H1 (cell line): Measurements from ENCODE around the gene BCAS2. TPM values are rescaled to one million over a fixed set of nuclear protein-coding genes. Genes with fewer than 3 reads are reported as not detected.

Source experiments
- CTCF ChIA-PET: fragments of 300-600 bp; sonication (Branson Sonifier 250); formaldehyde crosslinking; loops from one replicate; lab custom pipeline; 2021; ENCODE audit not compliant: partially characterized antibody; lab: Charles Lee
- POLR2A ChIA-PET: fragments of 300-600 bp; sonication (Branson Sonifier 250); formaldehyde crosslinking; loops from one replicate; lab custom pipeline; 2021; ENCODE audit warnings: inconsistent platforms; ENCODE audit not compliant: partially characterized antibody; lab: Charles Lee
- DNase-seq, 2 experiments: peaks; one replicate each; pipeline versions ENCODE4 v3.0.0 to v3.0.0-alpha.2; 2010 to 2022; ENCODE audit warnings: low spot score in 2 of 2, low read depth in 1 of 2, mixed read lengths in 1 of 2
- FAIRE-seq: peaks from 2 replicates; lab custom pipeline; 2011; peaks lifted over from hg19 to GRCh38; lab: Jason Lieb, UNC
- H2AFZ ChIP-seq: 2 replicates; pipeline ENCODE4 v1.8.1; 2012; ENCODE audit warnings: low read length, inconsistent platforms
- H2AK5ac ChIP-seq: 2 replicates; pipeline ENCODE4 v1.6.1; 2013; ENCODE audit warnings: low read depth, low read length
- H2BK120ac ChIP-seq: replicated peaks from 2 replicates; pipeline ENCODE3; 2013; ENCODE audit warnings: low read depth, low read length, inconsistent platforms
- H2BK12ac ChIP-seq: 2 replicates; pipeline ENCODE4 v1.6.1; 2013; ENCODE audit warnings: low read depth, low read length
- H2BK15ac ChIP-seq: 2 replicates; pipeline ENCODE4 v1.6.1; 2013; ENCODE audit warnings: low read length
- H2BK20ac ChIP-seq: 2 replicates; pipeline ENCODE4 v1.6.1; 2013; ENCODE audit warnings: low read length
- H2BK5ac ChIP-seq: 2 replicates; pipeline ENCODE4 v1.6.1; 2013; ENCODE audit warnings: low read depth, low read length
- H3K14ac ChIP-seq: 2 replicates; pipeline ENCODE4 v1.6.1; 2013; ENCODE audit warnings: inconsistent platforms; ENCODE audit not compliant: insufficient read length
- H3K18ac ChIP-seq: 2 replicates; pipeline ENCODE4 v1.6.1; 2013; ENCODE audit warnings: low read length; ENCODE audit errors: extremely low read depth
- H3K23ac ChIP-seq: 2 replicates; pipeline ENCODE4 v1.6.1; 2013; ENCODE audit warnings: inconsistent platforms; ENCODE audit not compliant: insufficient read length
- H3K23me2 ChIP-seq: 2 replicates; pipeline ENCODE4 v1.6.1; 2013; ENCODE audit warnings: low read depth, low read length
- H3K27ac ChIP-seq: 2 replicates; pipeline ENCODE4 v1.6.1; 2011; ENCODE audit warnings: low read depth, low read length, inconsistent platforms
- H3K27me3 ChIP-seq, 4 experiments: replicated peaks in 1 of 4; 1 replicate in 1 of 4; 2 replicates in 3 of 4; pipeline versions ENCODE4 v1.6.1 to v1.8.1; 2011 to 2013; ENCODE audit warnings: low read length in 3 of 4, mild to moderate bottlenecking in 3 of 4, inconsistent platforms in 2 of 4, mixed read lengths in 2 of 4, moderate library complexity in 1 of 4; ENCODE audit not compliant: control insufficient read depth in 3 of 4, insufficient read depth in 3 of 4; ENCODE audit errors: extremely low read depth in 1 of 4
- H3K36me3 ChIP-seq, 4 experiments: 2 replicates each; pipeline versions ENCODE4 v1.6.1 to v1.8.1; 2011 to 2013; ENCODE audit warnings: mild to moderate bottlenecking in 4 of 4, low read length in 3 of 4, moderate library complexity in 2 of 4, control low read depth in 1 of 4, inconsistent platforms in 1 of 4; ENCODE audit not compliant: insufficient read depth in 4 of 4, control insufficient read depth in 2 of 4
- H3K4ac ChIP-seq: replicated peaks from 2 replicates; pipeline ENCODE3; 2013; ENCODE audit warnings: low read length, low read depth, mixed read lengths, inconsistent platforms; ENCODE audit not compliant: insufficient read length
- H3K4me1 ChIP-seq, 4 experiments: replicated peaks in 1 of 4; 1 replicate in 1 of 4; 2 replicates in 3 of 4; pipeline versions ENCODE4 v1.6.1 to v1.8.1; 2011 to 2013; ENCODE audit warnings: low read length in 3 of 4, inconsistent platforms in 2 of 4, mixed read lengths in 1 of 4; ENCODE audit not compliant: insufficient read depth in 4 of 4, control insufficient read depth in 3 of 4
- H3K4me2 ChIP-seq, 2 experiments: 2 replicates each; pipeline versions ENCODE4 v1.6.1 to v1.8.1; 2011 to 2013; ENCODE audit warnings: low read depth in 2 of 2, low read length in 2 of 2, control low read depth in 1 of 2, inconsistent platforms in 1 of 2, mild to moderate bottlenecking in 1 of 2; ENCODE audit not compliant: insufficient read depth in 1 of 2
- H3K4me3 ChIP-seq, 4 experiments: fragments of 200-600, 300-600 bp in 1 of 4; sonication (generic), shearing (Covaris generic), sonication (Bioruptor Twin) in 1 of 4; 2 replicates each; pipeline versions ENCODE4 v1.5.1 to v1.8.1; 2011 to 2016; ENCODE audit warnings: low read length in 4 of 4, low read depth in 3 of 4, control low read depth in 2 of 4, inconsistent platforms in 2 of 4, mild to moderate bottlenecking in 2 of 4, mixed read lengths in 1 of 4, moderate library complexity in 1 of 4; ENCODE audit not compliant: insufficient read depth in 2 of 4; ENCODE audit errors: extremely low read depth in 1 of 4
- H3K56ac ChIP-seq: replicated peaks from 2 replicates; pipeline ENCODE3; 2013; ENCODE audit warnings: low read depth, mild to moderate bottlenecking, mixed read lengths, low read length, inconsistent platforms; ENCODE audit not compliant: insufficient read length
- H3K79me1 ChIP-seq: 2 replicates; pipeline ENCODE4 v1.6.1; 2013; ENCODE audit warnings: low read depth, low read length, control low read depth
- H3K79me2 ChIP-seq, 2 experiments: 2 replicates each; pipeline versions ENCODE4 v1.6.1 to v1.8.1; 2012 to 2013; ENCODE audit warnings: low read length in 2 of 2, mild to moderate bottlenecking in 2 of 2, inconsistent platforms in 1 of 2; ENCODE audit not compliant: insufficient read depth in 2 of 2, control insufficient read depth in 1 of 2
- H3K9ac ChIP-seq, 4 experiments: replicated peaks in 1 of 4; 1 replicate in 1 of 4; 2 replicates in 3 of 4; pipeline versions ENCODE4 v1.6.1 to v1.8.1; 2011 to 2013; ENCODE audit warnings: low read depth in 3 of 4, low read length in 3 of 4, control low read depth in 2 of 4, mild to moderate bottlenecking in 2 of 4, moderate library complexity in 2 of 4, inconsistent platforms in 1 of 4; ENCODE audit errors: extremely low read depth in 1 of 4
- H3K9me3 ChIP-seq, 2 experiments: 2 replicates each; pipeline versions ENCODE4 v1.6.1 to v1.8.1; 2012 to 2013; ENCODE audit warnings: mild to moderate bottlenecking in 2 of 2, moderate library complexity in 2 of 2, control low read depth in 1 of 2, inconsistent platforms in 1 of 2, low read depth in 1 of 2, low read length in 1 of 2, mixed read lengths in 1 of 2; ENCODE audit not compliant: insufficient read depth in 2 of 2
- H4K20me1 ChIP-seq, 2 experiments: replicated peaks in 1 of 2; 2 replicates each; pipeline versions ENCODE3 to v1.8.1; 2011 to 2013; ENCODE audit warnings: inconsistent platforms in 2 of 2, low read length in 2 of 2, mild to moderate bottlenecking in 1 of 2; ENCODE audit not compliant: insufficient read depth in 2 of 2, control insufficient read depth in 1 of 2
- H4K5ac ChIP-seq: 2 replicates; pipeline ENCODE4 v1.6.1; 2013; ENCODE audit warnings: low read length, low read depth, mixed read lengths, inconsistent platforms; ENCODE audit not compliant: insufficient read length
- H4K8ac ChIP-seq: 2 replicates; pipeline ENCODE4 v1.8.0; 2013; ENCODE audit warnings: mild to moderate bottlenecking, moderate library complexity, low read length, inconsistent platforms; ENCODE audit not compliant: insufficient read depth; ENCODE audit errors: extremely low read depth
- H4K91ac ChIP-seq: replicated peaks from 2 replicates; pipeline ENCODE3; 2013; ENCODE audit warnings: low read length, mixed read lengths, inconsistent platforms; ENCODE audit not compliant: insufficient read length
- CBX5 ChIP-seq: fragments of 300-800, 300-1000 bp; sonication (generic); IDR thresholded peaks from 2 replicates; pipeline ENCODE4 v1.7.1; 2016; ENCODE audit warnings: antibody characterized with exemption, low read length, low read depth
- CEBPB ChIP-seq: IDR thresholded peaks from 2 replicates; pipeline ENCODE4 v1.6.1; 2012; ENCODE audit warnings: low read depth, low read length
- RAD21 ChIP-seq, 2 experiments: IDR thresholded peaks in 1 of 2; conservative IDR thresholded peaks in 1 of 2; 2 replicates each; pipeline ENCODE4 v1.6.1; 2011; ENCODE audit warnings: low read depth in 2 of 2, low read length in 2 of 2, improper control_type of control experiment in 1 of 2, inconsistent platforms in 1 of 2, mild to moderate bottlenecking in 1 of 2, moderate library complexity in 1 of 2
- TEAD4 ChIP-seq: IDR thresholded peaks from 2 replicates; pipeline ENCODE4 v1.6.1; 2012; ENCODE audit warnings: low read depth, low read length, inconsistent platforms, mixed read lengths
- WGBS, 2 experiments: shearing (Covaris generic) in 1 of 2; methylation state at CpG; one replicate each; pipeline versions ENCODE4 v1.1.6 to v1.1.7; 2013 to 2015; ENCODE audit warnings: low lambda C conversion rate in 2 of 2, mixed read lengths in 2 of 2, inconsistent platforms in 1 of 2, low coverage in 1 of 2, missing lambda C conversion rate in 1 of 2; ENCODE audit not compliant: insufficient replicate concordance in 2 of 2, insufficient coverage in 1 of 2, insufficient read length in 1 of 2; ENCODE audit errors: extremely low coverage in 1 of 2, missing lambda C conversion rate in 1 of 2; 5-methylcytosine and 5-hydroxymethylcytosine counted together
- polyA plus RNA-seq, 7 experiments: library from polyadenylated mRNA; depleted of rRNA in 3 of 7; stranded (reverse) in 5 of 7; unstranded in 2 of 7; fragments of >200 nt in 5 of 7; fragments of 200-250 nt in 2 of 7; gene quantifications; 1 replicate in 5 of 7; 2 replicates in 1 of 7; 4 replicates in 1 of 7; pipeline versions ENCODE4 v1.2.1 to v1.2.3, GENCODE V29; 2011 to 2013; ENCODE audit warnings: missing spikeins in 2 of 7, mixed read lengths in 2 of 7
- total RNA-seq: library from RNA; stranded (reverse); fragmentation: NEBNext Ultra II Directional; extraction: Animal tissue kit (Norgen Biotek cat#: 25700); gene quantifications from 2 replicates; pipeline ENCODE4 v1.2.1, GENCODE V29; 2021
- TF ChIP-seq, protein P1 (sequence below), 3 experiments: IDR thresholded peaks; 1 replicate in 2 of 3; 2 replicates in 1 of 3; pipeline versions ENCODE4 v1.5.1 to v1.6.1; 2011; ENCODE audit warnings: low read length in 3 of 3, mild to moderate bottlenecking in 3 of 3, inconsistent platforms in 2 of 3, low read depth in 1 of 3, moderate library complexity in 1 of 3; ENCODE audit not compliant: insufficient read depth in 1 of 3; ENCODE audit errors: control extremely low read depth in 1 of 3

The BCAS2 gene
- total and polyA plus RNA-seq, 2 of the 8 experiments (the other 6 are each of a cell fraction or from before 2014, with no cell fraction given) = 18.0 to 52.2 TPM

DNA sequence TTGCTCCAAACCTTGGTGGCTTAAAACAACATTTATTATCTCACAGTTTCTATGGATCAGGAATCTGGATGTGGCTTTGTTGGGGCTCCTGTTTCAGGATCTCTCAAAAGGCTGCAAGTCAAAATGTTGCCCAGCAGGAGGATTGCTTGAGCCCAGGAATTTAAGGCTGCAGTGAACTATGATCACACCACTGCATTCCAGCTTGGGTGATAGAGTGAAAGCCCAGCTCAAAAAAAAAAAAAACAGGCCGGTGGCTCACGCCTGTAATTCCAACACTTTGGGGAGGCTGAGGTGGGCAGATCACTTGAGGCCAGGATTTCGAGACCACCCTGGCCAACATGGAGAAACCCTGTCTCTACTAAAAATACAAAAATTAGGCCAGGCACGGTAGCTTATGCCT lies 30.0 kb downstream of the BCAS2 start:
- H3K79me1 ChIP-seq = no peaks in the 10 kb centered on the region
- H4K8ac ChIP-seq = no peak overlapping the region
- TF ChIP-seq CBX5 (no peak), RAD21 (IDR thresholded peaks at IDR 0.05 in 1 of 2, conservative IDR thresholded peaks at IDR 0.05 in 1 of 2; ENCODE audit: low read depth in 2 of 2, low read length in 2 of 2) (peak in 1 of 2 experiments; percentile 21; a peak in 1 of 4 replicates), TEAD4 (peak; percentile 84), CEBPB (no peak)
- TF ChIP-seq, protein P1, sequence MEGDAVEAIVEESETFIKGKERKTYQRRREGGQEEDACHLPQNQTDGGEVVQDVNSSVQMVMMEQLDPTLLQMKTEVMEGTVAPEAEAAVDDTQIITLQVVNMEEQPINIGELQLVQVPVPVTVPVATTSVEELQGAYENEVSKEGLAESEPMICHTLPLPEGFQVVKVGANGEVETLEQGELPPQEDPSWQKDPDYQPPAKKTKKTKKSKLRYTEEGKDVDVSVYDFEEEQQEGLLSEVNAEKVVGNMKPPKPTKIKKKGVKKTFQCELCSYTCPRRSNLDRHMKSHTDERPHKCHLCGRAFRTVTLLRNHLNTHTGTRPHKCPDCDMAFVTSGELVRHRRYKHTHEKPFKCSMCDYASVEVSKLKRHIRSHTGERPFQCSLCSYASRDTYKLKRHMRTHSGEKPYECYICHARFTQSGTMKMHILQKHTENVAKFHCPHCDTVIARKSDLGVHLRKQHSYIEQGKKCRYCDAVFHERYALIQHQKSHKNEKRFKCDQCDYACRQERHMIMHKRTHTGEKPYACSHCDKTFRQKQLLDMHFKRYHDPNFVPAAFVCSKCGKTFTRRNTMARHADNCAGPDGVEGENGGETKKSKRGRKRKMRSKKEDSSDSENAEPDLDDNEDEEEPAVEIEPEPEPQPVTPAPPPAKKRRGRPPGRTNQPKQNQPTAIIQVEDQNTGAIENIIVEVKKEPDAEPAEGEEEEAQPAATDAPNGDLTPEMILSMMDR (IDR thresholded peaks at IDR 0.05; ENCODE audit: control extremely low read depth in 1 of 3, insufficient read depth in 1 of 3, low read depth in 1 of 3, low read length in 3 of 3) = 0 out of 4 replicates have a peak, but pooled peaks of 1 of the 3 experiments have one; percentile 2
- no peak overlapping the region for H3K4me2 ChIP-seq
- H4K91ac ChIP-seq = no peak overlapping the region
- no peaks in the 10 kb centered on the region for H4K20me1 ChIP-seq
- no peak overlapping the region for H2BK12ac ChIP-seq
- WGBS, 2 experiments = 76% methylated on average over 4 of the region's 4 CpGs; no CpG with 5 or more reads in 1 of the 2 experiments
- H3K9ac ChIP-seq = no peak overlapping the region
- no peaks in the 10 kb centered on the region for H3K27me3 ChIP-seq
- H2BK20ac ChIP-seq = no peak overlapping the region
- H2AFZ ChIP-seq = no peak overlapping the region
- no peaks in the 10 kb centered on the region for H3K23me2 ChIP-seq
- no peaks in the 10 kb centered on the region for H3K36me3 ChIP-seq
- H2BK5ac ChIP-seq = no peak overlapping the region
- H3K14ac ChIP-seq = no peak overlapping the region
- no peak overlapping the region for H3K4ac ChIP-seq
- ChIA-PET CTCF (interaction anchor here (1.1 kb wide), 1 partner anchor 17 kb away, joined by 3 read pairs; no protein-coding TSS in a partner anchor), POLR2A (no interaction called here)
- no peaks in the 10 kb centered on the region for H3K9me3 ChIP-seq
- H2BK15ac ChIP-seq = no peak overlapping the region
- no peak overlapping the region for H2BK120ac ChIP-seq
- H3K4me3 ChIP-seq = no peak overlapping the region
- H3K23ac ChIP-seq = no peak overlapping the region
- H3K4me1 ChIP-seq = no peaks in the 10 kb centered on the region
- H3K18ac ChIP-seq = no peak overlapping the region
- H3K56ac ChIP-seq = no peak overlapping the region
- no peaks in the 10 kb centered on the region for H3K79me2 ChIP-seq
- no peak overlapping the region for H2AK5ac ChIP-seq
- H4K5ac ChIP-seq = no peak overlapping the region
- FAIRE-seq = no peak
- no peak for DNase-seq
- no peak overlapping the region for H3K27ac ChIP-seq
